BJ (cell line): ENCODE measurements around the gene SCFD2. TPM values are rescaled to one million over a fixed set of nuclear protein-coding genes. Genes with fewer than 3 reads are reported as not detected.

ENCODE experiments used
- CTCF ChIA-PET: fragments of 350-600 bp; formaldehyde crosslinking; extraction: SDS; loops from one replicate; lab custom pipeline; 2021; ENCODE audit warnings: antibody characterized with exemption, inconsistent platforms; lab: Yijun Ruan, JAX
- POLR2A ChIA-PET: fragments of 300-600 bp; sonication (Branson Sonifier 250); formaldehyde crosslinking; extraction: SDS; loops from one replicate; lab custom pipeline; 2021; ENCODE audit warnings: antibody characterized with exemption; lab: Charles Lee
- DNase-seq: peaks from one replicate; pipeline ENCODE4 v3.0.0-alpha.2; 2011; ENCODE audit warnings: low read depth
- H3K27me3 ChIP-seq: 2 replicates; pipeline ENCODE4 v1.6.0; 2011; ENCODE audit warnings: low read length; ENCODE audit not compliant: control insufficient read depth, insufficient read depth
- H3K36me3 ChIP-seq: 2 replicates; pipeline ENCODE4 v1.5.1; 2011; ENCODE audit warnings: low read length; ENCODE audit not compliant: control insufficient read depth, insufficient read depth
- H3K4me3 ChIP-seq: 2 replicates; pipeline ENCODE4 v1.5.1; 2011; ENCODE audit warnings: low read depth, mild to moderate bottlenecking, control low read depth, low read length
- polyA plus RNA-seq: library from polyadenylated mRNA; depleted of rRNA; stranded (reverse); fragments of >200 nt; gene quantifications from 2 replicates; pipeline ENCODE4 v1.2.3, GENCODE V29; 2011
- TF ChIP-seq, protein P1 (sequence below): IDR thresholded peaks from 2 replicates; pipeline ENCODE4 v1.5.1; 2011; ENCODE audit warnings: low read depth, mild to moderate bottlenecking, control low read depth, inconsistent platforms, low read length, moderate library complexity; ENCODE audit not compliant: insufficient read depth

The SCFD2 gene
- polyA plus RNA-seq, 1 experiment: 17.4 TPM

DNA sequence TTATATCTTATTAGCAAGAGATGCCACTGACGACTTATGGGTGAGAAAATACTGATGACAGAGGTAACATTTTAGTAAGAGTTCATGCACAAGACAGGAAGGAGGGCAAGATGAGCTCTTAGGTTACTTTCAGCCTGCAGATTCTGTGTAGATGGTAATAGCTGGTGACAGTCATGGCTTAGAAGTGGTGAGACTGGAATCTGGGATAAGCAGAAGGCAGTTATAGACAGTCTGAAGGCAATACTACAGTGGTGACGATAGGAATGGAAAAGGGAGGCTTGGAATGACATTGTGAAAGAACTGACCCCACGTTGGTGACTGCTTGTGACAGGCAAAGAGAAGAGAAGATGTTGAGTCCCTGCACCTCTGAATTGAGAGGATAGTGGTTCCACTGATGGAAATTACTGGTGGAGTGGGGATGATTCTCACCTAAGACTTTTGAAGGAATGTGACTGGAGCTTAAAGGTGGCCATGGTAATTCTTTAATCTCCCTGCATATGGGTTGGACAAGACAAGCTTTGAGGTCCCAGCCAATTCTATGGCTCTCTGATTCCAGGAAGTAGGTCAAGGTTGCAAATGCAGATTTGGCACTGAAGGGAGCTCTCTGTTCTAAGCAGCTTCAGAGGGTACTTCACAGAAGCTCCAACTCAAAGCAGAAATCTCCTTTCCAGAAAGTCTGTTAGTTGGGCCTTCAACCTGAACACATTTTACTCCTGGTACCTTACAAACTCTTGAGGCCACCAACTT lies 404.0 kb downstream of the SCFD2 start:
- DNase-seq: no peak
- CTCF ChIA-PET: interaction anchor here (0.7 to 2.2 kb wide), 5 partner anchors 12 to 416 kb away, joined by 3 to 10 read pairs (median 3); no protein-coding TSS in a partner anchor
- Histone ChIP-seq H3K27me3 (no peaks in the 10 kb centered on the region), H3K4me3 (no peak overlapping the region), H3K36me3 (no peaks in the 10 kb centered on the region)
- POLR2A ChIA-PET: no interaction called here
- TF ChIP-seq, protein P1, sequence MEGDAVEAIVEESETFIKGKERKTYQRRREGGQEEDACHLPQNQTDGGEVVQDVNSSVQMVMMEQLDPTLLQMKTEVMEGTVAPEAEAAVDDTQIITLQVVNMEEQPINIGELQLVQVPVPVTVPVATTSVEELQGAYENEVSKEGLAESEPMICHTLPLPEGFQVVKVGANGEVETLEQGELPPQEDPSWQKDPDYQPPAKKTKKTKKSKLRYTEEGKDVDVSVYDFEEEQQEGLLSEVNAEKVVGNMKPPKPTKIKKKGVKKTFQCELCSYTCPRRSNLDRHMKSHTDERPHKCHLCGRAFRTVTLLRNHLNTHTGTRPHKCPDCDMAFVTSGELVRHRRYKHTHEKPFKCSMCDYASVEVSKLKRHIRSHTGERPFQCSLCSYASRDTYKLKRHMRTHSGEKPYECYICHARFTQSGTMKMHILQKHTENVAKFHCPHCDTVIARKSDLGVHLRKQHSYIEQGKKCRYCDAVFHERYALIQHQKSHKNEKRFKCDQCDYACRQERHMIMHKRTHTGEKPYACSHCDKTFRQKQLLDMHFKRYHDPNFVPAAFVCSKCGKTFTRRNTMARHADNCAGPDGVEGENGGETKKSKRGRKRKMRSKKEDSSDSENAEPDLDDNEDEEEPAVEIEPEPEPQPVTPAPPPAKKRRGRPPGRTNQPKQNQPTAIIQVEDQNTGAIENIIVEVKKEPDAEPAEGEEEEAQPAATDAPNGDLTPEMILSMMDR: no peak

DNA sequence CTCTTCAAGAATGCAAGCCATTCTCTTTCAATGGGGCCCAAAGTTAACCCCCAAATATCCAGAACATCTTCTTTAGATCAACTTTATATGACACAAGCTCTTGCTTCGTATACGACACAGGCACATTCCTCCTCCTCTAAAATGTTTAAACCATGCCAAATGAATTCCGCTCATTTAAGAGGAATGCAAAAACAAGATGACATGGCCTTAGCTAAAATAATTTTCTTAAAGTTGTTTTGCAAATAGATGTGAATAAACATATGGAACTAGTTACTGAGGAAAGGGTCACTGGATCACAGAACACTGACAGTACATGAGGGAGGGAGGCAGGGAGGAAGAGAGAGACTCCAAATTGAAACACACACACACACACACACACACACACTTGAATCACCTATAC lies 406.3 kb downstream of the SCFD2 start:
- ChIA-PET POLR2A (interaction anchor here (0.7 to 1.0 kb wide), 3 partner anchors 65 to 247 kb away, joined by 3 to 7 read pairs (median 4); no protein-coding TSS in a partner anchor), CTCF (interaction anchor here (1.1 kb wide), 1 partner anchor 39 kb away, joined by 3 read pairs; no protein-coding TSS in a partner anchor)
- H3K4me3 ChIP-seq: no peak overlapping the region
- DNase-seq: peak; percentile 97
- H3K27me3 ChIP-seq: no peaks in the 10 kb centered on the region
- TF ChIP-seq, protein P1: no peak
- H3K36me3 ChIP-seq: no peaks in the 10 kb centered on the region

DNA sequence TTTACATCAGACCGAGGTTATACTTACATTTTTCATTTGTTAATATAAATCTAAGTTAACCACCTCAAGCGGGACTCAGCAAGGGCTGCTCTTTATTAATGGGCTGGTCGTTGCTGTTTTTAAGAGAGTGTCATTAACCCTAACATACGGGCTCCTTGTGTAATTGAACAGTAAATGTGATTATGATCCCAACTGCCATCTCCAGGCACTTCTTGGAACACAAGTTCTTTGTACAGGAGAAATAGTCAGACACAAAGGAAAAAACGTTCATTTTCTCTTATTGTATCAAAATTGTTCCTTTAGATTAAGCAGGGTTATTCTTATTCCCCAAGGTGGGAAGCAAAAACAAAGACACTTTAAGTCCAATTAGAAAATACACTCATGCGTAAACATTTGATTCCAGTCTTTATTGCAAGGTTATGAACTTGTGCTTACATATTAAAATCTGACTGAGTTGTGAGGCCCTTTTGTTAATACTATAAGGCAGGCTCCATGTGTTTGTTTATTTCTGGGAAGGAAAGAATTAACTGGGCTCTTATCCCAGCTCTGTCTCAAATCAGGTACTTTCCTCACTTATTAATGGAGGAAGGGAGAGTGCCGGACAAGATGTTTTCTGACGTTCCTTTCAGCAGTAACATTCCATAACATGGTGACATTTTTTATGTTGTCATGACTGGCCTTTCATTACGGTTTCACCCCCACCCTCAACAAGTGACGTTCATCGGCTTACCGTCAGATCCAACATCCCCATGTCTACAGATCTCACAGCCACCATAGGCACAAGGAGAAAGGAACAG lies 407.8 kb downstream of the SCFD2 start:
- DNase-seq: peak; percentile 53
- ChIA-PET CTCF (interaction anchor here (1.1 to 2.3 kb wide), 4 partner anchors 13 to 90 kb away, joined by 3 to 5 read pairs (median 4); no protein-coding TSS in a partner anchor), POLR2A (no interaction called here)
- no peaks in the 10 kb centered on the region for H3K36me3 ChIP-seq
- no peaks in the 10 kb centered on the region for H3K27me3 ChIP-seq
- H3K4me3 ChIP-seq: no peak overlapping the region
- TF ChIP-seq, protein P1: no peak

DNA sequence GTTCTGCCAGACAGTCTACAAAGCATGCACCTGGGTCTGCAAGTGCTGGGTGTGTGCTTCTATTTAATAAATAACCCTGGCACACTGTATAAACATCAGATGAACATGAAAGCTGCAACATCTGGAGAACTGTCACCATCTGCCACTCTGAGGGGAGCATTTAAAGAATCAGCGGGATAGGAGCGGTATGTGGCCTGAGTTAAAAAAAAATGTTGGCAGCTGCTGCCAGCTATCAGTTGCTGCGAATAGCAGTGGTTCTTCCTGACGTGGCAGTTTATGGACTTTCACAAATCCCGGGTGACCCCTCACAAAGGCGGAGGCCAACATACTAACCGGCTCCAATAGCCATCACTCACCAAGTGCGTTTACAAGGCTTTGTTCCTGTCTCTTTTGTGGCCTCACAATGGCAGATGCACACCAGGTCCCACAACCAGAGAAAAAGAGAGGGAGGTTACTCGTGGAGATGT lies 408.6 kb downstream of the SCFD2 start:
- ChIA-PET CTCF (interaction anchor here (1.1 to 2.3 kb wide), 6 partner anchors 12 to 412 kb away, joined by 3 to 5 read pairs (median 3); no protein-coding TSS in a partner anchor), POLR2A (no interaction called here)
- Histone ChIP-seq H3K36me3 (no peaks in the 10 kb centered on the region), H3K27me3 (no peaks in the 10 kb centered on the region), H3K4me3 (no peak overlapping the region)
- no peak for DNase-seq
- TF ChIP-seq, protein P1: no peak
